Activated effector memory CD4-positive, alpha-beta T cell treated with Interleukin-2 at 50 U/mL for 16 hours (primary cell): Measurements from ENCODE around the gene SUMO3.
"Not testable (repeated sequence)": the region's sequence is repeated elsewhere in the genome, so short reads cannot be mapped to it uniquely, and the experiment has no call there.

Experiments
- DNase-seq: peaks from one replicate; pipeline ENCODE4 v3.0.0-alpha.2; 2020

The SUMO3 gene

DNA sequence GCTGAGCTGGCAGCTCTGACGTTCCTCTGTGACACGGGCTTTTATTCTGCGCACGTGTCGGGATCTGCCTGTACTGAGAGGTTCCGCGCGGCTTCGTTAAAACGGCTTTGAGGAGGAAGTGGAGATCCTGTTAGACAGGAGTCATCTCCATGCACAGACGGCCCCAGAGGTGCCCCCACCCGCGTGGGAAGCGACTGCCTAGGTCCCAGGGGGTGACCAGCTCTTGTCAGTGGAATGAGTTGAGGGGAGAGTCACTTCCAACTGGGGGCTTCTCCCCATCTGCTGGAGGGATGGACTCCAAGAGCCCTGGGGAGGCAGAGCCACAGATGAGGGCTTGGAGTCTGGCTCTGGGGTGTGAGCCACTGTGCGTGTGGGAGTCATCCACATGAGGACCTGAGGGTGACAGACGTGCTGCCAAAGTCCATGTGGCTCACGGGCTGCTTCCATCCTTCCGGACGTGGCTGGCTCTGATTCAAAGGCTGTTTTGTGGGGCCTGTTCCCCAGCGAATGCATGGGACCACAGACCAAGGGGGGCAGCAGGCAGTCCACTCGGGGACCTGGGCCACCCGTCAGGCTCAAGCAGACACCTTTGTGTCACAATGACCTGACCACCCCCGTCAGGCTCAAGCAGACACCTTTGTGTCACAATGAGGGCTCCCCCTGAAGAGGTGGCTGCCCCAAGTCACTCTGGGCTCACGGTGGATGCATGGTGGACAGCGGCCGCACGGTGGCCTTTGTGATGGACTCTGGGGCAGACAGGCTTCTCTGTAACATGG lies 28.8 kb upstream of the SUMO3 start:
- DNase-seq: no peak

GRCh38 chr21:44846224-44846484 lies 28.3 kb upstream of the SUMO3 start:
- DNase-seq: no peak

DNA sequence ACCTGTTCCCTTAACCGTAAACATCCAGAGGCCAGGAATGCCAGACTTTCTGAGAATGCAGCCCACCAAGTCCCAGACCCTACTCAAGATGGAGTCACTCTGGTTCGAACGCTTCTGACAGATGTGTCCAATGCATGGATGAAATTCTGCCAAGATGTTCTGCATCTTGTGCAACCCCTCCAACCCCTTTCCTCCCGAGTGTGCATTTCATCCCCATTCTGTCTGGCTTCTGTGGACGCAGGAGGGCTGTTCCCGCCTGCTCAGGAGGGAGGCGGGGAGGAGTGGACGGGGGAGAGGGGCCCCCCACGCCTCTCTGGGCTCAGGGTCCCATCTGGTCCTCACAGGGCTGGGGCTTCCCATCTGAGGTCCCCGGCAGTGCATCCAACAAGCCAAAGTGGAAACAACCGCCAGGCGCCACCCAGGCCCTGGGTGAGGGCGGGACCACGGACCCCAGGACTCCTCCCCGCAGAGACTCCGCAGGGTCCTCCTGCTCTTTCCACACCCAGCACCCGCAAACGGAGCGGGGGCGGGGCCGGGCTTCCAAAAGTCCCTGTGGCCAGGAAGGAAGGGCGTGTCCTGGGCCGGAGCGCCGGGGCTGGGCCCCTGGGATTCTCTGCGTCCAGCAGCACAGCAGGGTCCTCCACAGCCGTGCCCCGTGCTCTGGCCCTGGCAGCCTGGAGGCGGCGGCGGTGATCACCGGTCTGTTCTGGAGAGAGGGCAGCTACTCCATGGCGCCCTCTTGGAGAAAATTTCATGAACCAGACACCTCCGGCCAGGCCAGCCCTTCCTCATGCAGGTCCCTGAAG lies 27.8 kb upstream of the SUMO3 start:
- DNase-seq: peak; percentile 26

DNA sequence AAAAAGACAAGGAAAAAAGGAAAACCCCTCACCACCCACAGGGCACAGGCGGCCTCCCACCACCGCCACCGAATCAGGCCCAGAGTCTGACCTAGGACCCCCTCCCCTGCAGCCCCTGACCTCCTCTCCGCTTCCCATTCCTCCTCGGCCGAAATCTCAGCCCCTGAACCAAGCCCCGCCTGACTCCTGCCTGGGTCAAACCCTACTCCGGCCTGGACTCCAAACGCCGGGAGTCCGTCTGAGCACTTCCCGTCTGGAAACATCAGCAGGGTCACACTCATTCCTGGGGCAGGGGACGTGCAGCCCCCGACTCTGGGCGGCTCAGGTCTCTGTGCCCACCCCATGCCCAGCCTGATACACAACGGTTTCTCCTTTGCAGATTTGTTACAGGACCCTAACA lies 26.4 kb upstream of the SUMO3 start:
- DNase-seq: no peak

DNA sequence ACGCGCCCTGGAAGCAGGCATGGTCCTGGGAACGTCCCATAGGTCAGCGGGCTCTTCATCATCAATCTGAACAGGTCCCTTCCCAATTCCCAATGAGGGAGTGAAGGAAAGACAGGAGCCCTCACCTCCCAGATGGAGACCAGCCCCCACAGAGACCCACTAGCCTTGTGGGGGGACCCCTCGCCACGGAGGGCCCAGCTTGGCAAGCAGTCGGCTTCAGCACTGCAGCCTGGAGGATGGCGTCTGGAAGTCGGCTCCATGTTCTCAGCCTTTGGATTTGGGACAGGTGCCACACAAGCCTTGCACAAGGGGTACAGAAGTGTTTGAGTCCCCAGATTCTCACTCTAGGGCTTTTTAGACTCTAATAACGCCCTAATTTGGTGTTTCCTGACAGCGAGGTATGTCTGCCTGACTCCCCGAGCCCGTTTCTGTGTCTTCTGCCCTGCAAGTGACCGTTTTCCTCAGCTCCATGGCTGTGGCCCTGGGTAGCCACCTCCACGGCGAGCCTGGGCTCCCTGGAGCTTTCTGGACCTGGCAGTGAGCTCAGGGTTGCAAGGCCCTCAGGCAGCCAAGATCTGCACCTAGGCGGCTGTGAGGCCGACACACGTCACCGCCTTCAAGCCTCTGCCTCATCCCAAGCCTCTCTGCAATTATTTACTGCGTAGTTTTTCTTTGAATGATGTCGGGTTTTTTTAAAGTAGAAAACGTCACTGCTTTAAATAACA lies 25.0 kb upstream of the SUMO3 start:
- no peak for DNase-seq

GRCh38 chr21:44842087-44842486 lies 24.2 kb upstream of the SUMO3 start:
- no peak for DNase-seq

DNA sequence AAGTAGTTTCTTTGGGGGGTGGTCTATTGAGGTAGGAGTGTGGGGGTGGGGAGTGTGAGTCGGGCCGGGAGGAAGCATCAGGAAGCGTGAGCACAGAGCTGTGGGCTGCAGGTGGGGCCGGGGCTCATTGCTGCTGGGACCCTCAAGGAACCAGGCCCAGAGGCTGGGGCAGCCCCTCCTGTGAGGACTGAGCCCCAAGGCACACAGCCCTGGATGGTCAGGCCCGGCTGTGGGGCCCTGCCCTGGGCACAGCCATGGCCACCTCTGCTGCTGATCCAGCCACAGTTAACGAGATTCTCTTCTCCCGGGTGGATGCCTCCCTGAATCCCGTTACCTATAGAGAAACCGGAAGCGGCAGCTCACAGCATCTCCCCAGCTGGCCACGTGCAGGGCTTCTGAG lies 22.9 kb upstream of the SUMO3 start:
- no peak for DNase-seq

DNA sequence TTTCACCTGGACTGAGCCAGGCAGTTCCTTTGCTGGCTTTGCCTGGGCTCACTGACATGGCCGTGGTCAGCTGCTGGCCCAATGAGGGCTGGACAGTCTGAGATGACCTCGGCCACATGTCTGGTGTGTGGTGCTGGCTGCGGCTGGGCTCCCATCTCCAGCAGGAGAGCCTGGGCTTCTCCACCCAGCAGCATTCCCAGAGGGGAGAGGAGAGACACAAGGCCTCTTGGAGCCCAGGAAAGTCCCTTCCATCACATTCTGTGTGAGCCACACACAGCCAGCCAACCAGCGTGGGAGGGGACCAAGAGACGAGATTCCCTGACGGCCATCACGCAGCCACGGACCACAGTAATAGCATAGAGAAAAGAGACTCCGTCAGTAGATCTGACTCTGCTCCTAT lies 21.1 kb upstream of the SUMO3 start:
- no peak for DNase-seq

DNA sequence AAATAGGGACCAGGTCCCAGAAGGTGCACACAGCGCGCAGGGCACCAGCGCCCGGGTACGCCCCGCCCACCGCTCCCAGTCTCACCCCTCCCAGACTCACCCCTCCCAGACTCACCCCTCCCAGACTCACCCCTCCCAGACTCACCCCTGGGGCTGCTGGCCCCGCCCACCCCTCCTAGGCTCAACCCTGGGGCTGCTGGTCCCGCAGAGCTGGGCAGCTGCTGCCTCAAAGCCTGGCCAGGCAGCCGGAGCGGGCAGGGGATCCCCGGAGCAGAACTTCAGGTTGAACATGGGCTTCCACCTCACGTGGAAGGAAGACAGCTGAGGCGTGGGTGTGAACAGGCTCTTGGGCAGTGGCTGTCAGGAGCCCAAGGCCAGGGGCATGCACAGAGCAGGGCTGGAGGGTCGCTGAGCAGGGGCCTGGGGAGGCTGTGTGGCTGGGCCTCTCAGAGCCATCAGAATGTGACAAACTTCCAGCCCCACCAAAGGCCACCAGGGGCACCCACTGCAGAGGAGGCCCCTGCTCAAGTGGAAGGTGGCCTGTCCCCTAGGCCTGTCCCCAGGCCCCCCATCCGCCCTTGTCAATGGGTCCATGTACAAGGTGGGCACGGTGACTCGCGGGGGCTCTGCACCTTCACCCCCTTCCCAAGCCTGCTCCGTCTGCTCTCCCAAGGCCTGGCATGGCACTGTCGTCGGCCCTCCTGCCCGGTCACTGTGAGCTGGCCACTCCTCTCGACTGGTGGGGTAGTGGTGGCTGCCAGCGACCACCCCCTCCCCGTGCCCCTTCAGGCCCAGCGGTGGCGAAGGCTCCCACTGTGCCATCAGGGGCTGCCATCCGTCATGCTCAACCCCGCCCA lies 20.4 kb upstream of the SUMO3 start:
- DNase-seq: no peak

GRCh38 chr21:44837537-44837936 lies 19.7 kb upstream of the SUMO3 start:
- DNase-seq: no peak

DNA sequence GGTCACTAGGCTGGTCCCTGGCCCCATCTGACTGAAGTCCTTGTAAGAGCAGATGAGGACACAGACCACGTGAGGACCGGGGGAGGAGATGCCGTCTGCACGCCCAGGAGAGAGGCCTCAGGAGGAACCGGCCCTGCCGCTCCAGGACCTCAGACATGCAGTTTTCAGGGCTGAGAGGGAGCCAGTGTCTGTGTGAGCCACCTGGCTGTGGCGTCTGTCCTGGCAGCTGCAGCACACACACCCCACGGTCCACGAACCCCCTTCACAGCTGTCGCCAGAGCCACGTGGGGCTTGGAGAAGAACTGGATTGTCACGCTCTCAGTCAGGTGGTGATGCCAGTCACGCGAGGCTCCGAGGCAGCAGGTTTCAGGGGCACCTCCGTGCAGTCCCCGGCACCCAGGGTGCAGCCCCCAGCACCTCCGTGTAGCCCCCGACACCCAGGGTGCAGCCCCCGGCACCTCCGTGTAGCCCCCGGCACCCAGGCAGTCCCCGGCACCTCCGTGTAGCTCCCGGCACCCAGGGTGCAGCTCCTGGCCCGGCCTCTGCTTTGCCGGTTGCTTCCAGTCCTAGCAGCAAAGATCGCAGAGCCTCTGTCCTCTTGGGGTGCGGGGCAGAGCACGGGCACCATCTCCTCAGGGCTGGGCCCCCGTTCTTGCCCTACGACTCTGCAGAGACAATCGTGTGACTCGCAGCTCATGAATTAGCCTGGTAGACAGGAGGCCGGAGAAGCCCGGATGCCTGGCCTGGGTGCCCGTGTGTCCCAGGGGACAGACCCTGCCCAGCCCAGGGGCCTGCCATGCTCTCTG lies 19.0 kb upstream of the SUMO3 start:
- DNase-seq: no peak

- no peak for DNase-seq
Measured at GRCh38 chr21:44836349-44836665, 18.4 kb upstream of the SUMO3 start.

GRCh38 chr21:44835647-44835973 lies 17.7 kb upstream of the SUMO3 start:
- DNase-seq: no peak

DNA sequence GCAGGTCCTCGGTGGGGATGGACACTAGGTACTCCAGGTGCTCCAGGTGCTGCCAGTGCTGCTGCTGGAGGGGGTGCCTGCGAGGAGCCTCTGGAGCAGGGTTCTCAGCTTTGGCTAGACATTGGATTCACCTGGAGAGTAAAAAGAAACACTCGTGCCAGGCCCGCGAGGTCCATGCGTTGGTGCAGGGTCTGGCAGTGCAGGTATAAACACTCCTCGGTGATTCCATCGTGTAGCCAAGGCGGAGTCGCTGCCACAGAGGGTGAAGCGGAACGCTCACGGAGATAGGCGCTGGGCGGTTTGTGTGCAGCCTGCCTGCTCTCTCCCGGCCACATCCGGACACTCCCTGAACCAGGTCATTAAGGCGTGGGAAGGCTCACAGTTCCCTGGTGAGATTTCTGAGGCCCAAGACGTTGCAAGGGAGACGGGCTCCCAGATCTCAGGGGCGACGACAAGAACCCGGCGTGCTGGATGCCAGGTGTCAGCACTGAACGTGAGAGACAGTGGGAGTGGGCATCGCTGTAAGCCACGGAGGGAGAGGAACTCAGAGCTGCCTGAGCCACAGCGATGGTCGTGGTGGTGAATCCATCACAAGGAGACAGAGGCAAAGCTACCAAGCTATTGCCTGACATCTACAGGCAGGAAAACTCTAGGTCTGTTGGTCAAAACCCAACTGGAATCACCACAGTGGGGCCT lies 17.2 kb upstream of the SUMO3 start:
- no peak for DNase-seq

DNA sequence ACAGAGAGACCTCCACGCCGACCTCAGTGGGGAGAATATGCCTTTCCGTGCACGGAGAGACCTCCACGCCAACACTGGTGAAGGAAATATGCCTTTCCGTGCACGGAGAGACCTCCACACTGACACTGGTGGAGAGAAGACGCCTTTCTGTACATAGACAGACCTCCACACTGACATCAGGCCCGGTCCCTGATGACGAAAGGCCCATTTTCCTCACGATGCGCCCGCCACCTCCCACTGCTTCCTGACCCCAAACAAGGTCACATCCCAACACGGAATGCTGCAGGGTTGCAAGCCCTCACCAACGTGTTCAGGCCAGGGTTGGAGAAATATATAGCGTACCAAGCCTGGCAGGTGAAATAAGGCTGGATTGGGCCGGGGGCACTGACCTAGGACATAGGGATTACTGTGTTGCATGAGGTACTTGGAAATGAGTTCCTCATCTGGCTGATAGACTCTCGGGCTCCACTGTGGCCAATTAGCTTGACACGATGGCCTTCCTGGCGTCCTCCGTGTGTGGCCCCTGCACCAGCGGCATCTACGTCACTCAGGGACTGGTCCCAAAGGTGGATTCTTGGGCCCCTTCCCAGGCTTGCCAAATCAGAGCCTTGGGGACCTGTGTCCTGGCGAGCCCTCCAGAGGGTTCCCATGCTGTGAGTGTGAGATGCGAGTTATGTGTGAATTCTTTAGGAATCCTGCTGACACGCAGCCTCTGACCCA lies 16.5 kb upstream of the SUMO3 start:
- no peak for DNase-seq

- no peak for DNase-seq
Measured at GRCh38 chr21:44833663-44834062, 15.8 kb upstream of the SUMO3 start.

DNA sequence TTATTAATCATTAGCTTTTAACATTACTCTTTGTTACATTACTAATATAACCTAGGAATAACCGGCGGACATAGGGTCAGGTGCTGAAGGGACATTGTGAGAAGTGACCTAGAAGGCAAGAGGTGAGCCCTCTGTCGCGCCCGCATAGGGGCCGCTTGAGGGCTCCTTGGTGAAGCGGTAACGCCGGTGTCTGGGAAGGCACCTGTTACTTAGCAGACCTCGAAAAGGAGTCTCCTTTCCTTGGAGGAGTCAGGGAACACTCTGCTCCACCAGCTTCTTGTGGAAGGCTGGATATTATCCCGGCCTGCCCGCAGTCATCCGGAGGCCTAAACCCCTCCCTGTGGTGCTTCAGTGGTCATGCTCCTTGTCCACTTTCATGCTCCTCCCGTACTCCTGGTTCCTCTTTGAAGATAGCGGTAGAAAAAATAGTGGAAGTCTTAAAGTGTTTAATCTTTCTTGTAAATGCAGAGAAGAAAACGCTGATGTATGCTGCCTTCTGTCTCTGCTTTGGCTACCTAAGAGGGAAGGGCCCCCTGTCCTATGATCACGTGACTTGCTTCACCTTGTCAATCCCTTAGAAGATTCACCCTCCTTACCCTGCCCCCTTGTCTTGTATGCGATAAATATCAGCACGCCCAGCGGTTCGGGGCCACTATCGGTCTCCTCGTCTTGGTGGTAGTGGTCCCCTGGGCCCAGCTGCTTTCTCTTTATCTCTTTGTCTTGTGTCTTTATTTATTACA lies 14.8 kb upstream of the SUMO3 start:
- DNase-seq: not testable (repeated sequence)

- no peak for DNase-seq
Measured at GRCh38 chr21:44831227-44831860, 13.5 kb upstream of the SUMO3 start.

DNA sequence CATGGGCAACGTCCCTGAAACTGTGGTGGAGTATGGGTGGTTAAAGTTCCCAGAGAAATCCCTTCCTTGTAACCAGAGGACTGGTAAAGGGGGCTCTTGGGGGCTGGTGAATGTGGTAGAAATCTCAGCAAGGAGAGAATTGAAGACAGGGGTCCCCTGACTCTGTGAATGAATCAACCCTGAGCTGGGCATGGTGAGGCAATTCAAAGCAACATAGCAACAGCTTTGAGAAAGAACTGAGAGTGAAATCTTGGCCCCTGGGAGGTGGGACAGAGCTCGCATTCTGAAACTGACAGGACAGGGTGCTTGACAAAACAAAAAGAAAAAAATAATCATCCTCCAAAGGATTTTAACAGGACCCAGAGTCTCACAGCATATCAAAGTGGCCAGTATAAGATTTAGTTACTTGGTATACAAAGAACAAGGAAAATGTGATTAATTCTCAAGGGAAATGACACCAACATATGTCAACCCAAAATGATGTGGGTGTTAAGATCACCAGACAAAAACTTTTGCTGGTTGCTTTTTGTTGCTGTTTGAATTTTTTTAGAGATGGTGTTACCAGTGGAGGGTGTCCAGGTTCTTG lies 11.7 kb upstream of the SUMO3 start:
- no peak for DNase-seq
